ENCODE measurements around the gene GLYR1.
A peak's percentile ranks its signal among the peaks of the same experiment; 100 is the strongest.

The GLYR1 gene

DNA sequence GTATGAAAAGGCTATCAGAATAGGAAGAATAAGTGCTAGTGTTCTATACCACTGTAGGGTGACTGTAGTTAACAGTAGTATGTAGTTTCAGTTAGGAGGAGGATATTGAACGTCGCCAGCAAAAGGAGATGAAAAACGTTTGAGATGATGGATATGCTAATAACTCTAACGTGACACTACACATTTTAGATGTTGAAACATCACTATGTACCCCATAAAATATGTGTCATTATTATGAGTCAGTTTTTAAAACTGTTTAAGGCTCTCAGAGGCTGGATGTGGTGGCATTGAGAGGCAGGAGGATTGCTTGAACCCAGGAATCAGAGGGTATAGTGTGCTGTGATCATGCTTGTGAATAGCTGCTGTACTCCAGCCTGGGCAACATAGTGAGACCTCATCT, 32.0 kb upstream of the GLYR1 start:
- no peak for DNase-seq

DNA sequence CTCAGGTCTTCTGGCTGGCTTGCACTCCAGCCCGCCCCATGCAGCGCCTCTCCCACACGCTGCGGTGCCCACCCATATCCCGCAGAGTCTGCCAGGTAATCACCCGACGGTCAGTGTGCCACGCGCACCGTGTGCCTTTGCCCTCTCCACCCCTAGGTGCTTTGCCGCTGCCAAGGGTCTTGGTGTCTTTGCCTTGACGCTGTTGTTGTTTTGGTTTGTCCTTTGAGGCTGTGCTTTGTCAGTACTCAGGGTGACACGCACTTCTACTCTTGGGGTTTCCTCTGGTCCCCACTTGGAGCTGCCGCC, 30.2 kb upstream of the GLYR1 start:
- no peak for DNase-seq

DNA sequence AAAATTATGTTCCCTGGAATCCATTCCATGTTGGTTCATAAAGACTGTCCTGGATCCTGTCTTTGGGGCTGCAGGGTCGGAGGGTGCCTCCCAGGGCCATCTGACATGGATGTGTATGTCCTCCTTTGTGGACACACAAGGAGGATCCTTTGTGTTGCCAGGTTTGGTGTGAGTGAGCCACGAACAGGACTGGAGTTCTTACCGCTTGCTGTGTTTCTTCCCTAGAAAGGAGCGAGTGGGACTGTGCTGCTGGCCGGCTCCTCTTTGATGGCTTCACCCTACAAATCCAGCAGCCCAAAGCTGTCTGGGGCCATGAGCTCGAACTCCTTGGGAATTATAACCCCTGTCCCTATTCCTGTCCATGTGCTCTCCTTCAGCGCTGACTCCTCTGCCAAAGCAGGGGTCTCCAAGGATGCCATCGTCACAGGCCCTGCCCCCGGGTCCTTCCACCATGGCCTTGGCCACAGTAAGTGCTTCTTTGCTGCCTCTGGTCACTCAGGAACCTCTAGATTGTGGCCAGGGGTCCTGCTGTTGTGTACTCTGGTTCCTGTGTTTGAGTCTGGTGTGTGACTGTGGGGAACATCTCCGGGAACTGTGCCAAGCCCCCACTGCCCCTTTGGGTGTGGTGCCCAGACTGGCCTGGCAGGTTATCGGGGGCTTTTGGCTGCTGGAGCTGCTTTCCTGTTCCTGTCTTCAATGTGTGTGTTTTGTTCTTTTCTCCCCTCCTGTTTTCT, 29.7 kb upstream of the GLYR1 start:
- no peak for DNase-seq

DNA sequence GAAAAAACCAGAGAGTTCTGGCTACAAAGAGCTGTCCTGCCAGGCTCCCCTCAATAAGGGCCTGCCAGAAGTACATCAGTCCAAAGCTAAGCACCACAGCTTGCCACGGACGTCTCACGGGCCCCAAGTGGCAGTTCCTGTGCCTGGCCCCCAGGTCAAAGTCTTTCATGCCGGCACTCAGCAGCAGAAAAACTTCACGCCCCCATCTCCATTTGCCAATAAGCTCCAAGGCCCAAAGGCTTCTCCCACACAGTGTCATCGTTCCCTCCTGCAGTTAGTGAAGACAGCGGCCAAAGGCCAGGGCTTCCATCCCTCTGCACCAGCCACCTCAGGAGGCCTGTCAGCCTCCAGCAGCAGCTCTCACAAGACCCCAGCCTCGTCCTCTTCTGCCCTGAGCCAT, 27.6 kb upstream of the GLYR1 start:
- DNase-seq, result no peak

DNA sequence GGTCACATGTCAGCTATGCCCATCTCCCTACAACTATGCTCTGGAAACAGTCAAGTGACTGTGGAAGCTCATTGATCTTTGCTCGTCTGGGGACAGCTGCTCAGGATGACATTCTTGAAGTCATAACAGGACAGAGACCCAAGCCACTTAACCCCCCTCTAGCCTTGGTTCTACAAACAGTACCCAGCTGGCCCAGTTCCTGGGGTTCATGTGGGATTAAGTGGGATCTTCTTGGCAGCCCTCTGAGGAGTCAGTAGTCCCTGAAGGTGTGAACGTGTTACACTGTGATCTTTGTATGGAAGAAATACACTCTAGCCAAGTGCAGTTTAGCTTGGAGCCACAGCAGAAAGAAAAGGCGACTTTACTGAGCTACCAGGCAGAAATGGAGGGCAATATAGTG, 26.0 kb upstream of the GLYR1 start:
- DNase-seq, result no peak

DNA sequence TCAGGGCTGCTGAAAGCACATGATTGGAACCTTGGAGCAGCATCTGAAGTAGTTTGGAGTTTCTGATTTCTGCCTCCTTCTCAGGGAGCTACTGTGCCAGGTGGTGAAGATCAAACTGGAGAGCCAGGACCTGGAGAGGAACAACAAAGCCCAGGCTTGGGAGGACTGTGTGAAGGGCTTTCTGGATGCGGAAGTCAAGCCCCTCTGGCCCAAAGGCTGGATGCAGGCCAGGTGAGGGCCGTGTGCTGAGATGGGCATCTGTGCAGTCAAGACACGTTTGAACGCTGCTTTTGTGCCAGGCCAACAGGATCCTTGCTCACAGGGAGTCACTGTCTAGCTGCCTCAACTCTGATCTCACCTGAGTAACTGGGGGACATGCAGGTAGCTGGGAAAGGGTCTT, 24.0 kb upstream of the GLYR1 start:
- no peak for DNase-seq

DNA sequence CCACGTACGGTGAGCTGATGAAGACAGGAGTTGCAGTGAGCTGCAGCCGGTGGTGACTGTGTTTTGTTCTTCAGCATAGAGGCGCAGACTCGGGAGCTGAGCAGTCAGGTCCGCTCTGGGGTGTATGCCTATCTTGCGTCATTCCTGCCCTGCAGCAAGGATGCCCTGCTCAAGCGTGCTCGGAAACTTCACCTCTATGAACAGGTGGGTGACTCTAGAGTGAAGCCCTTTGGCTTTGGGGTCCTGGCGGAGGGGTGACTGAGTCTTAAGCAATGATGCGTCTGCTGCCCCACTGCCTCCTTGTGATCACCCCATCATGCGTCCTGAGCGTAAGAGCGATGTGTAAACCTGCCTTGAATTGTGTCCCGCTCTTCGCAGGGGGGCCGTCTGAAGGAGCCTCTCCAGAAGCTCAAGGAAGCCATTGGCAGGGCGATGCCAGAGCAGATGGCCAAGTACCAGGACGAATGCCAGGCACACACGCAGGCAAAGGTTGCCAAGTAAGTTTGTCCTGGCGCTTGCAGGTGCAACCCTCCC, 23.1 kb upstream of the GLYR1 start:
- DNase-seq, result no peak

DNA sequence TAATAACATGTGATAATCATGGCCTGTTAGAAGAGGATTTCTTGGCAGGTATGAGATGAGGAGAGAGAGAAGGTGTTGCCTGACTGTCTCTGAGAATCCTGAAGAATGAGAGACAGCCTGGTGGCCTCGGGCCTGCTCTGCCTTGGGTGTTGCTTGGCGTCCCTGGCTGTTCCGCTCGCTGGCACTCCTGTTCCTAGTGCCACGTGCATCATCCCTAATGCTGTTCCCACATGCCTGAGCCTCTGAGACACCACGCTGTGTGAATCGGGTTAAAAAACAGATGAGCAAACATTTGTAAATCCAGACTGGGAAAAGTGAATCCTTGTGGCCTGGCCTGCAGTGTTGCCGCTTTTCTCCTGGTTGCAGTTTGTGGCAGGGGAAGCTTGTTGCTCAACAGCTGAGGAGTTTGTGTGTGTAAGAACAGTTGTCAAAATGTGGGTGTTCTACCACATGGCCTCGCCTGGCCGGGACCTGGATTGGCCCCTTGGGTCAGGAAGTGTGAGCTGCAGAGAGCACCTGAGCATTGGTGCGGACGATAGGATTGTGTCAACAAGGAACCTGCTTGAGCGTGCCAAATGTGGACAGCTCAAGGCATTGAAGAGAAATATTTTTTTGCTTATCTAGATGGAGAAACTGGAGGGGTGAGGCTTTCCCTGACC, 22.2 kb upstream of the GLYR1 start:
- DNase-seq, result no peak

DNA sequence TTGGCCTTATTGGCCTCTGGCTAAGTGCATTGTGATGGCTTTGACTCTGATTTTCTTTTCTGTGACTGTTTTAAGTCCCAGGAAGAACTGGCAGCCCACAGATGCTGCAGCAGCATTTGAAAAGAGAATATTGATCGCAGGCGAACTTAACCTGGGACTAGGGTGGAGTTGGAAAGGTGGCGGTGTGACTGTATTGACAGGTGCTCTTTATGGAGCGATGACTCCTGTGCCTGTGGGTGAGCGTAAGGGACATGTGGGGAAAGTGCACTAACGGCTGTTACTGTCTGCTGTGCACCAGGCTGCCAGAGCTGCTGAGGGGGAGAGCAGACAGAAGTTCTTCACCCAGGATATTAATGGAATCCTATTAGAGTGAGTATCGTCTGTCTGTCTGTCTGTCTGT, 21.4 kb upstream of the GLYR1 start:
- no peak for DNase-seq

DNA sequence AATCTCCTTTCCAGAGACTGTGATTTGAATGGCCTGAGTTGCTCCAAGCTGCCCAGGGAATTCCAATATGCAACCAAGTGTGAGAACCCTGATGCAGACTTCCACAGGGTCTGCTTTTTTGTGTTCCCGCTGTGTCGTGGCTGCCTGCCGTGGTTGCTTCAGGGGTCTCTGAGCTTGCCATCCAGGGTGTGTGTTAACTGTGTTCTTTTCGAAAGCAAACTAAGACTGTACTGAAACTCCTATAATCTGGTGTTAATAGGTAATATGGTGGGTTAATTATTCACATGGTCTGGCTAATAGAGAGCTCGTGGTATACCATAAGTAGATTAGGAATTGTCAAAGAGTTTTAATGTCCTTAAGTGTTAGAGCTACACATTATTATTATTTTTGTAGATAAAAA, 20.9 kb upstream of the GLYR1 start:
- no peak for DNase-seq

DNA sequence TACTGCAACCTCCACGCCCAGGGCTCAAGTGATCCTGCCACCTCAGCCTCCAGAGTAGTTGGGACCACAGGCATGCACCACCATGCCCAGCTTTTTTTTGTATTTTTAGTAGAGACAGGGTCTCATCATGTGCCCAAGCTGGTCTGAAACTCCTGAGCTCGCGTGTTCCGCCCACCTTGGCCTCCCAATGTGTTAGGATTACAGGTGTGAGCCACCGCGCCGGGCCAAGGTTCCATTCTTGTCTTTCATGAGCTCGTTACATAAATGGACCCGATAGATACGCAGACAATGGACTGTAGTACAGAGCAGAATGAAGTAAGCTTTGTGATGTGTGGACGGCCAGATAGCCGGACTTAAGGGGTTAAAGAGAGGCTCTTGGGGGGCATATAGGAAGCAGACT, 19.5 kb upstream of the GLYR1 start:
- DNase-seq, result no peak

DNA sequence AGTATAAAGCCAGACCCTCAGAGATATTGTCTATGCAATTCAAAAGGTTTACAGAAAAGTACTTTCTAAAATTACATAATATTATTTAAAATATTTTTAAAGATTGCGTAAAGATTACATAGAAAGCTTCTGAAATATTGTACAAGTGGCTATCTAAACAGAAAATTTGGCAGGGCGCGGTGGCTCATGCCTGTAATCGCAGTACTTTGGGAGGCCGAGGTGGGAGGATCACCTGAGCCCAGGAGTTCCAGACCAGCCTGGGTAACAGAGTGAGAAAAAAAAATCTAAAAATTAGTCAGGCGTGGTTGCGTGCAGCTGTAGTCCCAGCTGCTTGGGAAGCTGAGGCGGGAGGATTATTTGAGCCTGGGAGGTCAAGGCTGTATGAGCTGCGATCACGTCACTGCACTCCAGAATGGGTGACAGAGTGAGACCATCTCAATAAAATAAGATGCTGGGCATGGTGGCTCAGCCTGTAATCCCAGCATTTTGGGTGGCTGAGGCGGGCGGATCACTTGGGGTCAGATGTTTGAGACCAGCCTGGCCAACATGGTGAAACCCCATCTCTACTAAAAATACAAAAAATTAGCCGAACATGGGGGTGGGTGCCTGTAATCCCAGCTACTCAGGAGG, 18.3 kb upstream of the GLYR1 start:
- DNase-seq, result no peak

DNA sequence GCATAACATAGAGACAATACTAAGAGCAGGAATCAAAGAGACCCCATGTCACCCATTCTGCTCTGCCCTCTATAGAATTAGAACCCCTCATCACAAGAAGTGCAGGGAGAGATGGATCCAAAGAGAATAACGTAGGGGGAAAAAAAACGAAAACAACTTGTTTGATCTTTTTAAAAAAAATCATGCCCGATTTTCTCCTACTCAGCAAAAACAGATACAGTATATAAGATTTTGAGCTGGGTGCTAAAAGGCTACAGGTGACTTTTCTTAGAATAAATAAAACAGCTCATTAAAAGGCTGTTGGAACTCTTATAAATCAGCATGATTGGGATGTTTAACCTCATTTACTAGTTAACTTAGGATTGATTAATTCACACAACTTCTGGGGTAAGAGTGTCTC, 17.6 kb upstream of the GLYR1 start:
- DNase-seq, result no peak

DNA sequence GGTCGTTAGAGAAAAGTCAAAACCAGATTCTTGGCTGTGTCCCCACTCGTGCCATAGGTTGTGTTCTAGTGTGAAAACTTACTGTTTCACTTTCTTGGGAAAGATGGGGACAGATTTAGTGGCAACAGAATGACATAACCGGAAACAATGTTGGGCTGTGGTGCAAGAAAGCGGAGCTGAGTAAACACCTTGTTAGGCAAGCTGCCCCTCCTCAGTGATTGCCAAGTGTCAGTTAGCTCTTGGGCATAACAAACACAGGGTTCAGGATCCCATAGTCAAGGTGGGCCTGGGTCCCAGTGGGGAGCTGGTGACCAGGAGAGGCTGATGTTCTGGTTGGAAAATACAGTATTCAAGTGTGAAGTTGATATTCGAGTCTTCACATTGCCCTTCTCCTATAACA, 15.6 kb upstream of the GLYR1 start:
- DNase-seq, result no peak

DNA sequence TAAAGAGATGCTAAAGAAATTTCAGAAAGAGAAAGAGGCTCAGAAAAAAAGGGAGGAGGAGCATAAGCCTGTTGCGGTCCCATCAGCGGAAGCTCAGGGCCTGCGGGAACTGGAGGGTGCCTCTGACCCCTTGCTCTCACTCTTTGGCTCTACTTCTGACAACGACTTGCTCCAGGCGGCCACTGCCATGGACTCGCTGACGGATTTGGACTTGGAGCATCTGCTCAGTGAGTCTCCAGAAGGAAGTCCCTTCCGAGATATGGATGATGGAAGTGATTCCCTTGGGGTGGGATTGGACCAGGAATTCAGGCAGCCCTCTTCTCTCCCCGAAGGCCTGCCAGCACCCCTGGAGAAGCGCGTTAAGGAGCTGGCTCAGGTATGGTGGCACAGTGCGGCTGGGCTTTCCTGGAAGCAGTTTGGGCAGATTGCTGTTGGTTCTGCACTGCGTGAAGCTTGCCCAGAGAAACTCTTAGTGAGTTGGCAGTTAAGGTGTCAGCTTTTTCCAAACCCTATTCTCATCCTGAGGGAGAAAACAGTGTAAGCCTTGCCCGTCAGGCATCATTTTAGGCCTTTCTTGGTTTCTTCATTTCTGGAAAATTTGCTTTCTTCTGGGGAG, 13.7 kb upstream of the GLYR1 start:
- no peak for DNase-seq

DNA sequence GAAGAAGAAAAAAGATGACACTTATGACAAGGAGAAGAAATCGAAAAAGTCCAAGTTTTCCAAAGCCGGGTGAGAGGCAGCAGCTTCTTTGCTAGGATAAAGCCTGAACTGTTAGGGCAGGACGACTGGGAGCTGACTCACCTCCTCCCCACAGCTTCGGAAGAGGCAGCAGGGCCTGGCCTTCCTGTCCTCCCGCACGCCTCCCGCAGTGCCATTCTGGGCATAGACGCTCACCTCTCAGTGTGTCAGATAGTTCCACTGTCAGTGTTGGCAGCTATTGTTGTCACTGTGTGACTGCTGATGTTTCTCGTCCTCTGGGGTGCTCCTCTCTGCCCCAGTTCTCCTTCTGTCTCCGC, 12.8 kb upstream of the GLYR1 start:
- DNase-seq, result no peak

DNA sequence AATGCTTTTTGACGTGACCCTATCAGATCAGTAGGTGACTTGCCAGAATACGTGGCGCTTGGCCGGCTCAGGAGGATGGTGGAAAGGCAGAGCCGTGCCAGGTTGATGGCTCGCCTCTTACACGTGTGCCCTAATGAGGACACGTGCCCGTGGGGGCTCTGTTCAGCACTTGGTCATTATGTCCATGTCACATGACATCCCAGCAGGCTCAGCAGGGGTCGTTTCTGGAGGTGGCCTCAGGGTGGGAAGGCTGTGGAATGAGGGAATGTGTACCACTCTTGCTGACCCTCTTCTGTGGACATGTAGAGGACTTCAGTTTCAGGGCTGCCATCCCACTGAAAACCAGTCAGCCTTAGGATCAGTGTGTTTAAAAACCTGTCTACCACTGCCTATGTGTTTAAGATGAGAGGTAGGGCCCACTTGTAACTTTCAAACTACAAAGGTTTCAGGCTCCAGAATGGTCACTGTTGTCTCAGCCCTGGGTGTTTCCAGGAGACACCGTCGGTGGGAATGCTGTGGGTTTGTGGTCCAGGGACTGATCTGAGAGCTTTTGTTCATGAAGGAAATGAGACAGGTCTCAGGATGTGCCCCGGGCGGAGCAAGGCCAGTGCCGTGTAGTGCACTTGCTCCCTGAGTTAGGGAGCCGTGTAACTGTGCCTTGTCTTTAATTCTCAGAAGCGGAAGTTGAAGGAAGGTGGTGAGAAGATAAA, 12.3 kb upstream of the GLYR1 start:
- no peak for DNase-seq

DNA sequence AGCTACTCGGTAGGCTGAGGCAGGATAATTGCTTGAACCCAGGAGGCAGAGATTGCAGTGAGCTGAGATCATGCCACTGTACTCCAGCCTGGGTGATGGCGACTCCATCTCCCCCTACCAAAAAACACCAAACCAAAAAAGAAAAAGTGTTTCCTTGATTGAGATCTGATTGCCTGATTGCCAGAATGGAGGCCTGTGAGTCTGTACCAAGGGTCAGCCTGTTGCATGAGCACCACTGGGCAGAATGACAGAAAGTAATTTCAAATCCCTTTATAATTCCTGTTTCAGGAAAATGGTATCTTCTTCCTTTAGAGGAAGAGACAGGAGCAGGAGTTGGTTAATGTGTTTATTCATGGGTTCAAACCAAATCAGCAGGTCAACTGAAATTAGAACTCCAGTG, 8.7 kb upstream of the GLYR1 start:
- DNase-seq, result no peak

DNA sequence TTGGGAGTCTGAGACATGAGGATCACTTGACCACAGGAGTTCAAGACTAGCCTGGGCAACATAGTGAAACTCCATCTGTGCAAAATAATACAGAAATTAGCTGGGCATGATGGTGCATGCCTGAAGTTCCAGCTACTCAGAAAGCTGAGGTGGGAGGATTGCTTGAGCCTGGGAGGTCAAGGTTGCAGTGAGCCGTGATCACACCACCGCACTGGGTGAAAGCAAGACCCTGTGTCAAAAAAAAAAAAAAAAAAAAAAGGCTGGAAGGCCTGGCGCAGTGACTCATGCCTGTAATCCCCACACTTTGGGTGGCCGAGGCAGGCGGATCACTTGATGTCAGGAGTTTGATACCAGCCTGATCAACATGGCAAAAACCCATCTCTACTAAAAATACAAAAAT, 8.3 kb upstream of the GLYR1 start:
- DNase-seq, result no peak

DNA sequence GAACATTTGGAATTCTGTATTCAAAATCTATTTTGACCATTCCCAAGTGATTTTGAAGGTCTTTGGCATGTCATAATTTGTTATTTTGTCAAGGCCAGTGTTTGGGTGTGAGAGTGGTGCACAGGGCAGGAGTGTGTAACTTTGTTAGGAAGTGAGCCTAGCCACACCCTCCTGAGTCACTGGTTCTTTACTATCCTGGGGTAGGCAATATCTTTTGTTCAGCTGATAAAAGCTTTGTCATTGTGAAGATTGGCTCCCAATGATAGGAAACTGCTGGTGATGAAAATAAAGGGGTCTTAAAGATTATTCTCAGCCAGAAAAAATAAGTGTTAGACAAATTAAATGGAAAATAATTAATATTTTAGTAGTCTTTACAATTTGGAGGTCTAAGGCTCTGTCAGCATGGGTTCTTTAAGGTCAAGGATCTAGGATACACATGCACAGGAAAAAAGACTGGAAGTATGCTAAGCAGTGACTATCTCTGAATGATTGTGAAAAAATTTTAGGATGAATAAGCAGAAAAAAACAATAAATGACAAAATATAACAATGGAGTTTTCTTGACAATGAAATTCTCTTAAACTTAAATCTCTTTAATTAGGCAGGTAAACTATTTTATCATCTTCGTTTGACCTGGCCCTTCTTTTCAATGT, 5.3 kb upstream of the GLYR1 start:
- DNase-seq, result no peak

DNA sequence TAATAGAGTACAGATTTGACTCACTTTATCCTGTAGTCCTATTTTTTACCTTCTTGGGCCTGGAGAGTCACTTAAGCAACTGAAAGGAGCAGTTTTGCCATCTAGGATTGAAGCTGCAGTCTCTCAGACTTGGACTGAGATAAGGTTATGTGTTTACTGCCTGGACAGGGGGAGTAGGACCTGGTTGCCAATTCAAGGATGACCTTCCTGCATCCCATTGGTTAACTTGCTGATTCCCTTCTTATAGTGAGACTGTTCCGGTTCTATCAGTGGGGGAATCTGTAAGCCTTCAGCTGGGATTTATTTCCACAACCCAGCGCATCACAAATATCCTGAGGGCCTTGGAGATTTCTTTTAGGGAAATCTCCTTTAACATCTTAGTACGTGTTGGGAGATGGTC, 3.1 kb upstream of the GLYR1 start:
- DNase-seq, result no peak

DNA sequence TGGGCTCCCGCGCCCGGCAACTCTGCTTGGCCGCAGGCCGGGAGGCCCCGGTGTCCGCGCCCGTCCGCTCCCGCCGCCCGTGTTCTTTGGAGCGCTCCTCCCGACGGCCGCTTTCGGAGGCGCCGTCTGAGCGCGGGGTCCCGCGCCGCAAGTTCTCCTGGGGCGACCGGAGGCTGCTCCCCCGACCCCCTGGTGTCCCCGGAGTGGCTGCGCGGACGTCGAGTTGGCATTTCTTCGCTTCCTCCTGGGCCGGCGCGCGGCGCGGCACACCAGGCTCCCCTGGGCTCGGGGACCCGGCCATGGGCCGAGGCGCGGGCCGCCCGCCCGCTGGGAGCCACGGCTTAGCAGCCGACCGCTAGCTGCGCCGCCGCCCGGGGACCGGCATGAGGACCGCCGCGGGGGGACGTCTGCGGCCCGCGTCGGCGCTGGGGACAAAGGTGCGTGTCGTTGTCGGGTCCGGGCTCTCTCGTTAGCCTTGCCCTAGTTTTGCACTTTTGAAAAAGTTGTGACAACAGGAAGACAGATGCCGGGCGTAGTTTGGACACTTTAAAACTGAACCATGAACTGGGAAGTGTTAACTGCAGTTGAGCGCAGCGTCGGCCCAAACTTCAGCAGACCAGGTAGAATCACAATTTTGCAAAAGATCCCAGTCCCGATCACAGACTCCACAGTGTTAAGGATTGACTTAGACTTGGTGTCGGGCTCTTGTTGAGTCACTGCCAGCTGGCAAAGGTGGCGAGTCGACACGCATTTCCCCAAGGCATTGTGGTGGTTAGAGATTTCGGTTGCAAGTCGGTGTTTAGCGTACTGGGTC, 893 bp upstream of the GLYR1 start:
- peak in 1 of 2 donors; percentile 60 for DNase-seq
